HG02798 (cell line): ENCODE data around the gene PARD3.
"Not testable (repeated sequence)": the region's sequence is repeated elsewhere in the genome, so short reads cannot be mapped to it uniquely, and the experiment has no call there.

Experiments used
- ATAC-seq: cut with Tn5 transposase; IDR thresholded peaks from one replicate; pipeline ENCODE4 v1.9.1; 2021; ENCODE audit warnings: mild to moderate bottlenecking; ENCODE audit not compliant: unreplicated experiment, poor library complexity

Gene PARD3

DNA sequence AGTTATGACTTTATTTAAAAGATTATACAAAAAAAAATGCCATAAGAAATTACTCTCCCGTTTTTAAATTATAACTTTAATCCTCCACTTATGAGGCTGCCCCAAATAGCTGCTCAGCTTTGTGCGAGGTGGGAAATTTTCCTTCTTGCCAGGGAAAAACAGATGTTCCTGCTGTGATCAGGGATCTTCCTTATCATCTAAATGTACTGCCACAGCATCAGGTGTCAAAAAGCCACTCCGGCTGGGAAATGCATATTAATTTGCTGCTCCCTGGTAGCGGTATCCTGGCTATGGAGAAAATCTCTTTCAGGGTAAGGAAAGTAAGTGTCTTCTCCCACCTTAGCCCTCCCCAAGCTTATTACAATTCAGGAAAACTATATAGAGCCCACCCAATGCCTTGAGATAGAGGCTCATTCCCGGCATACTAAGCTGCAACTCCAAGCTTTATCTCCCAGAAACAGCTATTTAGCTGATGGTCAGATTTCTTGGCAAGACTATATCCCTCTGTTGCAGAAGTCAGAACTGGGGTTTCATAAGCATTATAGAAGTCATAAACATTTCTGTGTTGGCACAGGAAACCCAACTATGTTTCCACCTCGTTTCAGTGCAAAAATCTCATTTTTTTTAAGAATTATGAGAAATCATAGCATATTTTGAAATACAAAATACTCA is 360.4 kb downstream of the PARD3 start:
- ATAC-seq: no peak

GRCh38 chr10:34449836-34450235 is 365.3 kb downstream of the PARD3 start:
- ATAC-seq: no peak

DNA sequence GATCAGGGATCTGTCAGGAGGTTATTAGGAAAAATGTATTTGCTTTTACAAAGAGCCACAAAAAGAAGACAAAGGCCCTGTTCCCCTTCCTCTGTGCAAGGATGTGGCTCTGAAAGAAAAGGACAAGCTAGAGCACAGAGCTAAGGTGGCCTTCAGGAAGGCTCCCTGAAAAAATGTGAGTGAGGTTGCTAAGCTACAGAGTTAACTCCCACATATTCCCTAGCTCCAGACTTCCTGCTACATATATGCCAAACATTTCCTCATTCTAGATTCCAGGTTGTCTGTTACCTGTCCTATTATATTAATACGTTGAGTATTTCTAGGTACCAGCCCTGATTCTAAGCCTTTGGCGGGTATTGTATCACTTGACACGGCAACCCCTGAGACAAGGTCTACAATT is 369.0 kb downstream of the PARD3 start:
- ATAC-seq: no peak

- ATAC-seq: no peak
Observed at GRCh38 chr10:34444223-34445183, 370.6 kb downstream of the PARD3 start.

DNA sequence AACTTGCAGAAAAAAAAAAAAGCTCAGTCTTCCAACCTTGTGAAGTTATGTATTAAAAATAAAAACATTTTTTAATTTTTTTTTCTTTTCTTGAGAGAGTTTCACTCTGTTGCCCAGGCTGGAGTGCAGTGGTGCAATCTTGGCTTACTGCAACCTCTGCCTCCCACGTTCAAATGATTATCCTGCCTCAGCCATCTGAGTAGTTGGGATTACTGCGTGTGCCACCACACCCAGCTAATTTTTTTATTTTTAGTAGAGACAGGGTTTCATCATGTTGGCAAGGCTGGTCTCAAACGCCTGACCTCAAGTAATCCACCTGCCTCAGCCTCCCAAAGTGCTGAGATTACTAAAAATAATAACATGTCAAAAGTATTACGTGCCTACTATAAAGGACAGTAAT is 375.7 kb downstream of the PARD3 start:
- ATAC-seq: not testable (repeated sequence)

DNA sequence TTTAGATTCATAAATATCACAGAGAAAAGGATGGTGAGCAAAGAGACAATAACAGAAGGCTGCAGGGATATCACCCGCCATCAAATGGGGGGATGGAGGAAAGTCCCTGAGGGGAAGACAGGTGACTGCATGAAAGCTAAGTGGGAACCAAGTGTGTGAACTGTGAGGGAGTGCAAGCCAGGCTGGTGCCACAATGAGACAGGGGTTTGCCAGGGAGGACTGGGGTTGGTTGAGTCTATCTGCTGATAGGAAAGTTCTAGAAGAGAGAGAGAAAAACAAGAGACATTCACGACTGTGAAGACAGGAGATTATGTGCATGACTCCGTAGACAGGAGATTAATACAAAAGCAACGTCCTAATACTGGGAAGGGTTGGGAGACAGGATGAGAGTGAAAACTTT is 376.4 kb downstream of the PARD3 start:
- ATAC-seq: no peak

- no peak for ATAC-seq
Observed at GRCh38 chr10:34437906-34438305, 377.2 kb downstream of the PARD3 start.

DNA sequence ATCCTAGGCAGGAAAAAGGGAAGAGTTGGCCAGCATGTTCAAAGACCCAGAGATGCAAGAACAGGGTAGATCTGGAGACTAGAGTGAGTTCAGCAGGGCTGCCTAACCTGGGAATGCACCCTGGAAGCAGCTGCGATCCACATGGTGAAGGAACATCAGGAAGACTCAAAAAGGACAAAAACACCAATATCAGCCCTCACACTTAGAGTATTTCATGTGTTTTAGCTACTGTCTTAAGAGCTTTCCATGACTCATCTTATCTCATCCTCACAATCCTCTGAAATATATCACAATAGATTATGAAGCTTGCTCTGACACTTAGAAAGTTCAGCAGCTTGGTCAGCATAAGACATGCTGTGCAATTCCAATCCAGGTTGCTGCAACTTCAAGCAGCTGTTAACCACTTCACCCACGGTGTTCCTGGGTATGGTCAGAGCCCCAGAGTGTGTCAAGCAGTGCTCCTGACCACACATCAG is 380.9 kb downstream of the PARD3 start:
- no peak for ATAC-seq

GRCh38 chr10:34433241-34434076 is 381.6 kb downstream of the PARD3 start:
- ATAC-seq: no peak

- no peak for ATAC-seq
Observed at GRCh38 chr10:34432589-34432988, 382.5 kb downstream of the PARD3 start.

- no peak for ATAC-seq
Observed at GRCh38 chr10:34430685-34431084, 384.4 kb downstream of the PARD3 start.

DNA sequence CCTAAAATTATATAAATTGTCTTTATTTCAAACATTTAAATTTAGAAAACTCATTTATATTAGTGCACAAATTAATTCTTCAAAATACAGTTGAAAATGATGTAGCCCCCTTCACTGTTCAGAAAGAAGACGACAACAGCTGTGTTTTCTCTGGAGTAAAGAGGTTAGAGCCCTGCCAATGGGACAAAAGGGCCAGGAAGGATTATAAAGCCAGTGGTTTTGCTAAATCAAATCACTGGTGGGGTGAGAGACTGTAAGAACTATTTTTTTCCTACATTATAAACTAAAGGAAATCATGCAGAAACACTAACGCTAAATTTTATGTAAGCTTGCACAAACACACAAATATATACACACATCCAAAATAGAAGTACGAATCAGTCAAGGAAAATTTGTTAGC is 386.6 kb downstream of the PARD3 start:
- ATAC-seq: no peak

DNA sequence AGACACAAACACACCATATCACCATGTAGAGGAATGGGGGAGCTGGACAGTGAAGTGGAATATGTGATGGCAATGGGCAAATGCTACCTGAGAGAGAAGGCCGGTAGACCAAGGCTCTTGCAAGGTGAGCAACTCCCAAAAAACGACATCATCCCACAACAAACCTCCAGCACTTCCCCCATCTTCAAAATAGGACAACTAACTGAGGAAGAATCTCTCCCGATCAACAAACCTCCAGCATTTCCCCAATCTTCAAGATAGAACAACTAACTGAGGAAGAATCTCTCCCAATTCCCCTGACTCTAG is 387.2 kb downstream of the PARD3 start:
- no peak for ATAC-seq

GRCh38 chr10:34427158-34427910 is 387.8 kb downstream of the PARD3 start:
- not testable (repeated sequence) for ATAC-seq

DNA sequence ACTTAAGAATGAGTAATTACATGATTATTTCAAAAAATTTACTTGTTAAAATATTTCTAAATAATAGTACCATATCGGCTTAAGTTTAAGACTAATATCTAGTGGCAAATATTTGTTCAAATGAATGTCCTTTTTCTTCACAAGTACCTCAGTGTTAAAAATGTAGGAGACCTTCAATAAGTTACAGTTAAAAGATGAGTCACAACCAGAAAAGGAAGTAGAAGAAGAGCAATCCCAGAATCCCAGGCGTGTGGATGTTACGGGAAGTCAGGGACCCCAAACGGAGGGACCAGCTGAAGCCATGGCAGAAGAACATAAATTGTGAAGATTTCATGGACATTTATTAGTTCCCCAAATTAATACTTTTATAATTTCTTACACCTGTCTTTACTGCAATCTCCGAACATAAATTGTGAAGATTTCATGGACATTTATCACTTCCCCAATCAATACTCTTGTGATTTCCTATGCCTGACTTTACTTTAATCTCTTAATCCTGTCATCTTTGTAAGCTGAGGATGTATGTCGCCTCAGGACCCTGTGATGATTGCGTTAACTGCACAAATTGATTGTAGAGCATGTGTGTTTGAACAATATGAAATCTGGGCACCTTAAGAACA is 388.4 kb downstream of the PARD3 start:
- not testable (repeated sequence) for ATAC-seq

DNA sequence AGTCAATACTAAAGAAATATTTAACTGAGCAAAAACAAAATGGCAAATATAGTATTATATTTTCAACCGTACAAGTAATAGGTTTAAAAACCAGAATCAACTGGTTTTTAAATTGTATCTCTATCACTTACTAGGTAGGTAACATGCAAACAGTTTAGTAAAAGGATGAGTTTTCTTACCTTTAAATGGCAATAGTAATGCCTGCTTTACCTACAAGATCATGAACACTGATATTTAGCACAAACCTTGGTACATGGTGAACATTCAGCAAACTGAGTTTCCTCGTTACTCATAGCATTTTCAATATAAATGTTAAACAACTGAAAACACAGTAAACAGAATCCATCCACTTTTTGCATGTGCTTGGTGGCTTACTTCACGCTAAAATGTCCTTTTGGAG is 389.1 kb downstream of the PARD3 start:
- ATAC-seq: no peak

- no peak for ATAC-seq
Observed at GRCh38 chr10:34423673-34424625, 391.1 kb downstream of the PARD3 start.

DNA sequence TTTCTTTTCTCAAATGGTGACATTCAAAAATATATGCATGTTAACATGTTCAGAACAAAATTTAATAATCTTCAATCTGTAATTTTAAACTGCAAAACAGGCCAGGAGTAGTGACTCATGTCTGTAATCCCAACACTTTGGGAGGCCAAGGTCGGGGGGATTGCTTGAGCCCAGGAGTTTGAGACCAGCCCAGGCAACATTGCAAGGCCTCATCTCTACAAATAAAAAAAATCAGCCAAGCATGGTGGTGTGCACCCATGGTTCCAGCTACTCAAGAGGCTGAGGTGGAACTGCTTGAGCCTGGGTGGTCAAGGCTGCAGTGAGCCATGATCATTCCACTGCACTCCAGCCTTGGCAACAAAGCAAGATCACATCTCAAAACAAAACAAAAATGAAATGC is 394.3 kb downstream of the PARD3 start:
- no peak for ATAC-seq

- ATAC-seq: no peak
Observed at GRCh38 chr10:34420273-34420672, 394.8 kb downstream of the PARD3 start.
